ENCODE results near the gene WASF2. TPM values are rescaled to one million over a fixed set of nuclear protein-coding genes. Genes with fewer than 3 reads are reported as not detected.

WASF2 gene
- total RNA-seq, 1 donor: 33.0 TPM

GRCh38 chr1:27367160-27367650 lies 122.8 kb downstream of the WASF2 start:
- no peak for TF ChIP-seq CTCF (IDR thresholded peaks at IDR 0.05; ENCODE audit: insufficient read depth, low read length)
- no peak for DNase-seq (ENCODE audit: low read depth)
- H3K4me3 ChIP-seq (ENCODE audit: low read depth, low read length): peak overlapping the region; percentile 81

GRCh38 chr1:27366411-27367159 lies 123.4 kb downstream of the WASF2 start, which contains the start of gene MAP3K6:
MAP3K6 (minus strand) TSS chr1:27366961; CDS start chr1:27366597, 364 bp downstream.
- TF ChIP-seq CTCF (IDR thresholded peaks at IDR 0.05; ENCODE audit: insufficient read depth, low read length): peak; percentile 24
- DNase-seq (ENCODE audit: low read depth): peak; percentile 73
- H3K4me3 ChIP-seq (ENCODE audit: low read depth, low read length): peak within 1 kb of the TSS; percentile 81

GRCh38 chr1:27366113-27366410 lies 123.9 kb downstream of the WASF2 start:
- peak overlapping the region; percentile 81 for H3K4me3 ChIP-seq (ENCODE audit: low read depth, low read length)
- no peak for TF ChIP-seq CTCF (IDR thresholded peaks at IDR 0.05; ENCODE audit: insufficient read depth, low read length)
- DNase-seq (ENCODE audit: low read depth): no peak

GRCh38 chr1:27365372-27366112 lies 124.4 kb downstream of the WASF2 start:
- no peak for TF ChIP-seq CTCF (IDR thresholded peaks at IDR 0.05; ENCODE audit: insufficient read depth, low read length)
- peak; percentile 89 for DNase-seq (ENCODE audit: low read depth)
- peak overlapping the region; percentile 81 for H3K4me3 ChIP-seq (ENCODE audit: low read depth, low read length)

GRCh38 chr1:27364696-27365371 lies 125.1 kb downstream of the WASF2 start:
- no peak for DNase-seq (ENCODE audit: low read depth)
- peak overlapping the region; percentile 68 for H3K4me3 ChIP-seq (ENCODE audit: low read depth, low read length)
- TF ChIP-seq CTCF (IDR thresholded peaks at IDR 0.05; ENCODE audit: insufficient read depth, low read length): no peak

- no peak for DNase-seq (ENCODE audit: low read depth)
- TF ChIP-seq CTCF (IDR thresholded peaks at IDR 0.05; ENCODE audit: insufficient read depth, low read length): no peak
- H3K4me3 ChIP-seq (ENCODE audit: low read depth, low read length): no peak overlapping the region
Observed at GRCh38 chr1:27363766-27364695, 125.9 kb downstream of the WASF2 start.
